NCI-H2029 treated with DMSO at 0.1 percent for 48 hours (cell line): Measurements from ENCODE around the gene PAQR9.
"Not testable (repeated sequence)": the region's sequence is repeated elsewhere in the genome, so short reads cannot be mapped to it uniquely, and the experiment has no call there.

ENCODE experiments used
- DNase-seq: peaks from one replicate; lab custom pipeline; 2025; lab: John Stamatoyannopoulos, UW

Gene PAQR9, protein sequence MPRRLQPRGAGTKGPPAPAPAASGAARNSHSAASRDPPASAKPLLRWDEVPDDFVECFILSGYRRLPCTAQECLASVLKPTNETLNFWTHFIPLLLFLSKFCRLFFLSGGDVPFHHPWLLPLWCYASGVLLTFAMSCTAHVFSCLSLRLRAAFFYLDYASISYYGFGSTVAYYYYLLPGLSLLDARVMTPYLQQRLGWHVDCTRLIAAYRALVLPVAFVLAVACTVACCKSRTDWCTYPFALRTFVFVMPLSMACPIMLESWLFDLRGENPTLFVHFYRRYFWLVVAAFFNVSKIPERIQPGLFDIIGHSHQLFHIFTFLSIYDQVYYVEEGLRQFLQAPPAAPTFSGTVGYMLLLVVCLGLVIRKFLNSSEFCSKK

DNA sequence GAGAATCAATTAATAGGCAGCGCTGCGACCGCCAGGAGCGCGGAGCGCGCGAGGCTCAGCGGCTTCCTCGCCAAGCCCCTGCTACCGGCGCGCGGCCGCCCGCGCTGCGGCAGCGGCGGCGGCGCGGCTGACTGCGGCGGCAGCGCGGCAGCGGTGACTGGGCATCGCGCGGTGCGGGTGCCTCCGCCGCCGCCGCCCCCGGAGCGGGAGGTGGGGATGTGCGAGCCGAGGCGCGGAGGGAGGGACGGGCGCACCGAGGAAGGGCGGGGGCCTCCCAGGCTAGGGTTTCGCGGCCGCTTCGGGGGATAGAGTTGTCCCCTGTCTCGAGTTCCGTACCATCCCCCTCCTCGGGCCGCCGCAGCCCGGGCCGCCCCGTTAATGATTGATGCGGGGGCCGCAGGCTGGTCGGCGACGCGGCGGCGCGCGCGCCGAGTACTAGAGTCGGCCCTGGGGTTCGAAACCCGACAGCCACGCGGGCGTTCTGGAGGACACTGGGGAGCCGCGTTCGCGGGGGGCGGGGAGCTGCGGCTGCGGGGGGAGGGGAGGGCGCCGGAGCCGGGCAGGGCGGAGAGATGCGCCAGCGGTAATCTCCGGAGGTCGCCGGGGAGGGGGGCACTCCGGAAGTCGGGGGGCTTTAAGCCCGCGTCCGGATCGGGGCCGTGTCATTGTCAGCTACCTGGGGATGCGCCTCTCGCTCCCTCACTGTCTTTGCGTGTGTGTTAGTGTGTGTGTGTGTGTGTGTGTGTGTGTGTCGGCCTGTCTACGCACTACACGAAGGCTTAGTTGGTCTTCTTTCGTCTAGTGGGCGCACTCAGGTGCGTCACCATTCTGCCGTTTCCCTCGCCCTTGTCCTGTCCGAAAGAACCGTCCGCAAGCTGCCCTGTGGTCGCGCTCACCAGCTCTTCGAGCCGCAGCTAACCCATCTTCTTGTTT is at the start of gene PAQR9:
TSS of gene PAQR9 (minus strand) at position 159 of the 933 bp plus-strand sequence. CDS start 338 bp downstream, outside the sequence.
- no peak for DNase-seq

DNA sequence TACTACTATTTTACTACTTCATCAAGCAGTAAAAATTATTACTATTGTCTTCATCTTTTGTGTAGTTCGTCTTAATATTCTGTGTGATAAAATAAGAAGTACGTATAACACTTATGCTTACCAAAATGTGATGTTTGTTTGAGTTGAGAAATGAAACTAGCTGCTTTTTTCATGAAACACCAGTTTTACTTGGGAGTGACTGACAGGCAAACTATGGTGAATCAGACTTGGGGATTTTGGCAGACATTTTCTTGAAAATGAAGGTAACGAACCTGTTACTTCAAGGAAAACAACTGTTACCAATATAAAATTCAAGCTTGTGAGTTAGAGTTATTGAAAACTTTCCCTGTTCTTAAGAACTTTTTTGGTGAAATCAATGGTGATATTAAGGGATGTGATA is 48.2 kb upstream of the PAQR9 start:
- DNase-seq = no peak

GRCh38 chr3:143010024-143010423 is 46.5 kb upstream of the PAQR9 start:
- DNase-seq = no peak

DNA sequence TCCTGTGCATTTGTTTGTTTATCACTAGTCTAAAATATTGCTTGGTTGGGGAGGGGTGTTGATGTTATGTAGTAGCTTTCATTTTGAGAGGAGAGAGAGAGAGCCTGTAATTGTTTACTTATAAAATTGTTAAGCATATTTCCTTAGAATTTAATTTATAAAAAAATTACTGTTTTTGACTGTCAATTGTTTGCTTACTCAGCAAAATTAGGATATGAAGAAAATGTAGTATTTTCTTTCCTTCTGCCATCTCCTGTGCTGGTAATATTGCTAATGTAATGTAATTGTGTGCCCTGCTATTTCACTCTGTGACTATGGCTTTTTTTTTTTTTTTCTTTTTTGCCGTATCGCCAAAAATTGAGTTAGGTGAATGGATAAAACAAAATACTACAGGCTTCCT is 41.3 kb upstream of the PAQR9 start:
- no peak for DNase-seq

DNA sequence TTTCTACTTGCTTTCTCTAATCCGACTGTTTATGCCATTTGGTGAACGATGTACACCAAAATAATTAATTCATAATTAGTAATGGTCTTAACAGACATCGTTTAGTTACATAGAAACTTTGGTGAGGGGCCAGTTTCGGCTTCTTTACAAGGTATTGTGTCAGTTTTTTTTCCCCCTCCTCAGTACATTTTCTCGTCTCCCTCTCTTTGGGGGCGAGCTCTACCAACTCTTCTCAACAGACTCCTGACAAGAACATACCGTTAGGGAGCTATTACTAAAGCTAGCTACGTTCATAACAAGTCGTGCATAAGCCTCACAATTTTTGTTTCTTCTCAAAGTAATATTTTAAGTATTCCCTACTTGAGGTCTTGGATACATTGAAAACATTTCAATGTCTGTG is 39.3 kb upstream of the PAQR9 start:
- DNase-seq = no peak

DNA sequence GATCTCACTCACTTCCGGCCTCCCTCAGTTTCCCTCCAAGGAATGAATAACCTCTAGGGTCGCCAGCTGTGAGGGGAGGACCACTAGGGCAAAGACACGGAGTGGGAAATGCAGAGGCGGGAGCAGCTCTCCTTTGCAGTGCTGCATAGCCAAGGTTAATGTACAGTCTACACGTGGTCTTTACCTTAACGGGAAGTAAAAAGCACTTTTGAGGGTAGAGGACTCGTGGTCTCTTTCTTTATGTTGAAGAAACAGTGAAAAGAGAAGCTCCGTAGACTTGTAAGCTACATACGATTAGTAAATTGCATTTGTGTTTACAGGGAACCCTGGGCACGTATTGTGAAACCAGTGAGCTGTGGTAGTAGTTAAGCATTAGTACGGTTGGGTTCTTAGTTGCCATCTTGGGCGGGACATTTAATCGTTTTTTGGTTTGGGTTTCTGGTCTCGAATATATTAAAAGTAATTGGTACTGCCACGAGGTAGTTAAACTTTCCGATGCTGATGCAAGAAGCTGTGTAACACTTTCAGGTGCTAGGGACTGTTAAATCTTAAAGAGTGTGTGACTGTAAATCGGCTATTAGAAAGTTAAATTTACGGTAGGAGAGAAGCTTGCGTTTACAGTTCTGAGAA is 38.7 kb upstream of the PAQR9 start:
- peak; percentile 13 for DNase-seq

GRCh38 chr3:143001369-143002082 is 38.1 kb upstream of the PAQR9 start, which contains the start of gene U2SURP:
U2SURP (plus strand) TSS chr3:143001570; CDS start chr3:143001629, 59 bp downstream.
- DNase-seq = peak; percentile 94

GRCh38 chr3:143001034-143001368 is 37.5 kb upstream of the PAQR9 start:
- DNase-seq = no peak

DNA sequence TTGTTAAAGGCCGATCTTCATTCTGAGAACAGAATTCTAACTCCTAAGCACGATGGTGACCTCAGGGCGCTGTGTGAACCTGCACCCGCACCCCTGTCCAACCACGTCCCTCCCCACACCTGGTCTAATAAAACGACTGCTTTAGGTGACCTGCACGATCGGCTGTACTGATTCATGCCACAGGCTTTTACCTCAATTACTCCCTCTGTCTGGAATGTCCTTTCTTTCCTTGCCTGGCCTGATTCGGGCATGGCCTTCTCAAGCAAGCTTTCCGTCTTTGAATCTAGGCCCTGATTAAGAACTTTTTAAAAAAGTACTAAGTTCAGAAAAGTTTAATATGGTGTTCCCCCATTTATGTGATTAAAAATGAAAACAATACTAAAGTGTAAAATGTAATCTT is 37.1 kb upstream of the PAQR9 start:
- DNase-seq = no peak

GRCh38 chr3:142999881-143000280 is 36.4 kb upstream of the PAQR9 start:
- no peak for DNase-seq

GRCh38 chr3:142998439-142998838 is 35.0 kb upstream of the PAQR9 start:
- DNase-seq = no peak

- DNase-seq = no peak
Measured at GRCh38 chr3:142997330-142997729, 33.9 kb upstream of the PAQR9 start.

DNA sequence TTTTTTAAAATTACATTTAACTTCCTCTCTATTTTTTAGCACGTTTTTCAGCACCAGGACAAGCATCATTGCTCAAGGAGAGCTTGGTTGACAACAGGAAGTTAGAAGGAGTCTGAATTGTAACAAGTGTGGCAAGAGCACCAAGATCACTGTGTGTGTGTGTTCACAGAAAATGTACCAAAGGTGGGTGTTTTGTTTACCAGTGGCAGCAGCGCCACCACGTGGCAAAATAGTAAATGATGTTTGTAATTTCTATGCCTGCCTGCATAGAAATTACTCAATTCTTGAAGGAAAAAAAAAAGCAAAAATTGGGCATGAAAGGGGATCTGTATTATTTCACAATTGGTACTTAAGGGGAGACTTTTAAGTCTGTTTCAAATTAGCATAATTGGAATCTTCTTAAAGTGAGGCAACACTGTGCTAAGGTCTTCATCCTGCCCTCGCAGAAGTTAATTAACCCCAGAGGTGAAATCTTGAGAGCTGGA is 30.5 kb upstream of the PAQR9 start:
- peak; percentile 35 for DNase-seq

GRCh38 chr3:142992323-142992722 is 28.8 kb upstream of the PAQR9 start:
- DNase-seq = no peak

- no peak for DNase-seq
Measured at GRCh38 chr3:142990721-142991120, 27.2 kb upstream of the PAQR9 start.

DNA sequence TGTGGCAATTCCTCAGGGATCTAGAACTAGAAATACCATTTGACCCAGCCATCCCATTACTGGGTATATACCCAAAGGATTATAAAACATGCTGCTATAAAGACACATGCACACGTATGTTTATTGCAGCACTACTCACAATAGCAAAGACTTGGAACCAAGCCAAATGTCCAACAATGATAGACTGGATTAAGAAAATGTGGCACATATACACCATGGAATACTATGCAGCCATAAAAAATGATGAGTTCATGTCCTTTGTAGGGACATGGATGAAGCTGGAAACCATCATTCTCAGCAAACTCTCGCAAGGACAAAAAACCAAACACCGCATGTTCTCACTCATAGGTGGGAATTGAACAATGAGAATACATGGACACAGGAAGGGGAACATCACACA is 25.4 kb upstream of the PAQR9 start:
- not testable (repeated sequence) for DNase-seq

GRCh38 chr3:142988221-142988620 is 24.7 kb upstream of the PAQR9 start:
- not testable (repeated sequence) for DNase-seq

GRCh38 chr3:142987707-142988106 is 24.2 kb upstream of the PAQR9 start:
- no peak for DNase-seq

DNA sequence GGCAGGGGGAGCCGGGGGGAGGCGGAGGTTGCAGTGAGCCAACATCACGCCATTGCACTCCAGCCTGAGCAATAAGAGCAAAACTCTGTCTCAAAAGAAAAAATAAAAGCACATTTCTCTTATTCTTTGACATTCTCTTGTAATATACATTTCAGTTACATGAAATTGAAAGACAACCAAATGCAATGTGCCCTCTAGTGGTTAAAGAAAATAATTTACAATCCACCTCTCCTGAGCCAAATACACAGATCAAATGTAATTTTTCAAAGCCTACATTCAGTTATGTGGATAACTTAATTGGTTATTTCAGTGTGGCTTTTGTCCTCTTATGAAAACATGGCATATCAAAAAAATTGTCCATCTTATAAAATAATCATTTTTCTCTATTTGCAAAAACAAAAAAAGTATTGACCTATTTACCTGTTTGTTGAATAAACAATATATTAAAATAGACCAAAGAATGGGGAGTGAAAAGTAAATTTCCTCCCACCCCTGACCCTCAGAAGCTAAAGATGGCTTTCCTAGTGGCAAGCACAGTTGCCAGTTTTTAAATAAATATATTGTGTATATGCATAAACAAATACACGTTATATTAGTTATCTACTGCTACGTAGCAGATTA is 23.7 kb upstream of the PAQR9 start:
- peak; percentile 30 for DNase-seq

- no peak for DNase-seq
Measured at GRCh38 chr3:142984255-142984654, 20.8 kb upstream of the PAQR9 start.

DNA sequence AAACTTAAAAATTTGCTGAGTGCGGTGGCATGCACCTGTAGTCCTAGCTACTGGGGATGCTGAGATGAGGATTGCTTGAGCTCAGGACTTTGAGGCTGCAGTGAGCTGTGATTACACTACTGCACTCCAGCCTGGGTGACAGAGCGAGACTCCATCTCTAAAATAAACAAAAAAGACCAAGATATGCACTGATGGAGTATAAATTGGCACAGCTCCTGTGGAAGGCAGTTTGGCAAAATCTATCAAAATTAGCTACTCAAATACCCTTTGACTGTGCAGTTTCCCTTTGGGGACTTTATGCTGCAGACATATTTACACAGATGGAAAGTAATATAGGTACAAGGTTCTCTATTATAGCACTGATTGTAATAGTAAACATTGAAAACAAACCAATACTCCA is 19.8 kb upstream of the PAQR9 start:
- no peak for DNase-seq
